HCT116 (cell line): ENCODE results near the gene THSD7B. TPM values are rescaled to one million over a fixed set of nuclear protein-coding genes. Genes with fewer than 3 reads are reported as not detected.

ENCODE experiments used
- ATAC-seq: fragments of 200-7000 bp; cut with Tn5 transposase; 2 replicates; pipeline ENCODE4 v1.9.1; 2020; ENCODE audit warnings: mild to moderate bottlenecking, moderate library complexity
- BruUV-seq: library from RNA; stranded (reverse); fragments of 400-500 nt; replicated peaks from 2 replicates; lab custom pipeline; 2021; lab: Mats Ljungman, UMichigan
- CTCF ChIA-PET: fragments of 300-600 bp; sonication (Branson Sonifier 250); formaldehyde crosslinking; loops from one replicate; lab custom pipeline; 2021; ENCODE audit warnings: antibody characterized with exemption; lab: Charles Lee
- POLR2A ChIA-PET: fragments of 300-600, 350-600 bp; sonication (Branson Sonifier 250); formaldehyde crosslinking; loops from one replicate; lab custom pipeline; 2021; ENCODE audit warnings: antibody characterized with exemption; lab: Charles Lee
- RAD21 ChIA-PET, 2 experiments: fragments of 300-600 bp; sonication (Branson Sonifier 250); formaldehyde crosslinking; loops; one replicate each; lab custom pipeline; 2023; ENCODE audit warnings: low total read pairs in 2 of 2; ENCODE audit not compliant: uncharacterized antibody in 2 of 2, unreplicated experiment in 2 of 2, low non-redundant PET in 1 of 2; lab: Charles Lee
- DNase-seq: peaks from one replicate; pipeline ENCODE4 v3.0.0-alpha.2; 2010; ENCODE audit warnings: low read depth, low spot score
- H2AFZ ChIP-seq: fragments of 200-600 bp; shearing (Covaris generic), sonication (generic); 2 replicates; pipeline ENCODE4 v1.6.1; 2017; ENCODE audit warnings: low read depth, mixed run types, mixed read lengths, antibody characterized with exemption, low read length; ENCODE audit not compliant: poor library complexity, severe bottlenecking
- H3K27ac ChIP-seq: 2 replicates; pipeline ENCODE4 v1.5.1; 2012; ENCODE audit warnings: low read depth, low read length
- H3K27me3 ChIP-seq: fragments of 200-600 bp; sonication (generic); 2 replicates; pipeline ENCODE4 v1.6.1; 2016; ENCODE audit warnings: mixed run types, low read length, mixed read lengths; ENCODE audit not compliant: insufficient read depth
- H3K36me3 ChIP-seq, 2 experiments: fragments of 200-500 bp in 1 of 2; fragments of 200-600 bp in 1 of 2; sonication (Bioruptor generic) in 1 of 2; sonication (generic) in 1 of 2; 2 replicates each; pipeline versions ENCODE4 v1.5.1 to v1.6.1; 2014 to 2016; ENCODE audit warnings: low read length in 2 of 2, inconsistent platforms in 1 of 2, mixed read lengths in 1 of 2, mixed run types in 1 of 2; ENCODE audit not compliant: insufficient read depth in 2 of 2, control insufficient read depth in 1 of 2
- H3K4me1 ChIP-seq, 2 experiments: fragments of 200-600 bp in 1 of 2; sonication (generic) in 1 of 2; 2 replicates each; pipeline versions ENCODE4 v1.5.1 to v1.6.1; 2012 to 2017; ENCODE audit warnings: low read length in 2 of 2, inconsistent platforms in 1 of 2, mild to moderate bottlenecking in 1 of 2, mixed read lengths in 1 of 2, mixed run types in 1 of 2, moderate library complexity in 1 of 2; ENCODE audit not compliant: insufficient read depth in 2 of 2, control insufficient read depth in 1 of 2
- H3K4me2 ChIP-seq: fragments of 200-600 bp; sonication (generic); 2 replicates; pipeline ENCODE4 v1.6.1; 2017; ENCODE audit warnings: mixed run types, low read length, mixed read lengths
- H3K4me3 ChIP-seq, 2 experiments: fragments of 200-600 bp in 1 of 2; sonication (generic) in 1 of 2; replicated peaks in 1 of 2; 2 replicates each; pipeline ENCODE4 v1.5.1; 2011 to 2016; ENCODE audit warnings: low read length in 2 of 2, control low read depth in 1 of 2, low read depth in 1 of 2, mild to moderate bottlenecking in 1 of 2, mixed read lengths in 1 of 2, mixed run types in 1 of 2
- H3K79me2 ChIP-seq: fragments of 200-600 bp; sonication (generic); 2 replicates; pipeline ENCODE4 v1.6.1; 2017; ENCODE audit warnings: mild to moderate bottlenecking, mixed run types, low read length, moderate library complexity, mixed read lengths; ENCODE audit not compliant: insufficient read depth
- H3K9ac ChIP-seq: fragments of 200-600 bp; sonication (generic); 2 replicates; pipeline ENCODE4 v1.6.1; 2016; ENCODE audit warnings: low read length, mixed read lengths
- H3K9me2 ChIP-seq: fragments of 200-600 bp; sonication (generic), shearing (Covaris generic); 2 replicates; pipeline ENCODE4 v1.6.1; 2017; ENCODE audit warnings: mixed run types, mild to moderate bottlenecking, moderate library complexity; ENCODE audit not compliant: insufficient read depth
- H3K9me3 ChIP-seq, 2 experiments: fragments of 200-500 bp in 1 of 2; fragments of 200-600 bp in 1 of 2; sonication (Bioruptor generic) in 1 of 2; sonication (generic) in 1 of 2; 2 replicates each; pipeline ENCODE4 v1.6.1; 2014 to 2017; ENCODE audit warnings: low read length in 2 of 2, mixed read lengths in 2 of 2, inconsistent platforms in 1 of 2, low read depth in 1 of 2, mild to moderate bottlenecking in 1 of 2, mixed run types in 1 of 2, moderate library complexity in 1 of 2; ENCODE audit not compliant: control insufficient read depth in 1 of 2, insufficient read depth in 1 of 2
- H4K20me1 ChIP-seq: fragments of 200-600 bp; sonication (generic), shearing (Covaris generic); 2 replicates; pipeline ENCODE4 v1.6.1; 2017; ENCODE audit warnings: mixed run types, mild to moderate bottlenecking, moderate library complexity; ENCODE audit not compliant: insufficient read depth
- CBX3 ChIP-seq: IDR thresholded peaks from 2 replicates; pipeline ENCODE4 v1.6.1; 2012; ENCODE audit warnings: low read depth
- CEBPB ChIP-seq: IDR thresholded peaks from 2 replicates; pipeline ENCODE4 v1.6.1; 2012; ENCODE audit warnings: low read depth
- CTCF ChIP-seq, 3 experiments: fragments of 200-600 bp in 1 of 3; sonication (generic) in 1 of 3; IDR thresholded peaks in 2 of 3; conservative IDR thresholded peaks in 1 of 3; 2 replicates each; pipeline ENCODE4 v1.5.1; 2012 to 2017; ENCODE audit warnings: low read depth in 2 of 3, low read length in 2 of 3, antibody characterized with exemption in 1 of 3, borderline replicate concordance in 1 of 3, control low read depth in 1 of 3, mild to moderate bottlenecking in 1 of 3, mixed read lengths in 1 of 3, mixed run types in 1 of 3, moderate library complexity in 1 of 3; ENCODE audit not compliant: insufficient read depth in 1 of 3
- EGR1 ChIP-seq: IDR thresholded peaks from 2 replicates; pipeline ENCODE4 v1.6.1; 2012; ENCODE audit warnings: low read depth
- EZH2phosphoT487 ChIP-seq: fragments of 200-600 bp; IDR thresholded peaks from 2 replicates; pipeline ENCODE4 v1.6.1; 2018; ENCODE audit warnings: antibody characterized with exemption, borderline replicate concordance
- FOSL1 ChIP-seq: IDR thresholded peaks from 2 replicates; pipeline ENCODE4 v1.6.1; 2012; ENCODE audit warnings: low read depth
- POLR2A ChIP-seq: IDR thresholded peaks from 2 replicates; pipeline ENCODE4 v1.7.0; 2011; ENCODE audit warnings: borderline replicate concordance; ENCODE audit not compliant: insufficient read depth, insufficient read length; ENCODE audit errors: extremely low read depth
- POLR2AphosphoS5 ChIP-seq: IDR thresholded peaks from 2 replicates; pipeline ENCODE4 v1.6.1; 2011; ENCODE audit warnings: mild to moderate bottlenecking, low read depth, low read length, moderate library complexity
- RAD21 ChIP-seq: IDR thresholded peaks from 2 replicates; pipeline ENCODE4 v1.6.1; 2012; ENCODE audit warnings: low read depth, mild to moderate bottlenecking
- SP1 ChIP-seq: IDR thresholded peaks from 2 replicates; pipeline ENCODE4 v1.6.1; 2012; ENCODE audit warnings: low read depth
- SRF ChIP-seq: IDR thresholded peaks from 2 replicates; pipeline ENCODE4 v1.6.1; 2012; ENCODE audit warnings: low read depth
- YY1 ChIP-seq: IDR thresholded peaks from 2 replicates; pipeline ENCODE4 v1.6.1; 2011; ENCODE audit warnings: low read length, low read depth, moderate library complexity, mild to moderate bottlenecking; ENCODE audit not compliant: insufficient replicate concordance; ENCODE audit errors: extremely low read depth
- ZFX ChIP-seq: fragments of 450-650 bp; IDR thresholded peaks from 2 replicates; pipeline ENCODE4 v1.6.1; 2017
- ZNF274 ChIP-seq: fragments of 200-500 bp; sonication (Bioruptor generic); IDR thresholded peaks from 2 replicates; pipeline ENCODE4 v1.6.1; 2014; ENCODE audit warnings: mild to moderate bottlenecking, low read depth, low read length, inconsistent platforms
- intact Hi-C: fragments of 100-400 bp; cut with micrococcal nuclease; formaldehyde crosslinking; loops from 2 replicates; pipeline ENCODE4 v1.10.0; 2022
- total RNA-seq: library from RNA; stranded (reverse); gene quantifications from one replicate; pipeline ENCODE4 v1.2.1, GENCODE V29; 2021; ENCODE audit not compliant: unreplicated experiment

The THSD7B gene
- total RNA-seq, 1 experiment from 2014 or later = not detected

GRCh38 chr2:137715731-137716191, 950.4 kb downstream of the THSD7B start:
- H3K9ac ChIP-seq = no peak overlapping the region
- no peaks in the 10 kb centered on the region for H3K9me3 ChIP-seq
- H3K4me2 ChIP-seq = no peak overlapping the region
- H2AFZ ChIP-seq = no peak overlapping the region
- no peak for TF ChIP-seq CBX3
- no peak for TF ChIP-seq SP1
- TF ChIP-seq ZNF274 = no peak
- TF ChIP-seq FOSL1 = no peak
- TF ChIP-seq EZH2phosphoT487 = no peak
- TF ChIP-seq POLR2AphosphoS5 = no peak
- no peak for TF ChIP-seq SRF
- TF ChIP-seq YY1 = no peak
- no peak for TF ChIP-seq CTCF (IDR thresholded peaks at IDR 0.05 in 2 of 3, conservative IDR thresholded peaks at IDR 0.05 in 1 of 3; ENCODE audit: borderline replicate concordance in 1 of 3, insufficient read depth in 1 of 3, low read depth in 2 of 3, low read length in 2 of 3)
- TF ChIP-seq CEBPB = no peak
- TF ChIP-seq POLR2A = no peak
- TF ChIP-seq EGR1 = no peak
- no peak for TF ChIP-seq RAD21
- TF ChIP-seq ZFX = no peak
- ChIA-PET CTCF (no interaction called here), POLR2A (no interaction called here), RAD21 (no interaction called here)
- H3K27ac ChIP-seq = no peak overlapping the region
- H4K20me1 ChIP-seq = no peaks in the 10 kb centered on the region
- DNase-seq (no peak), ATAC-seq (no peak)
- intact Hi-C loops = no loop called here
- H3K36me3 ChIP-seq = no peaks in the 10 kb centered on the region
- no peaks in the 10 kb centered on the region for H3K79me2 ChIP-seq
- no peak overlapping the region for H3K4me3 ChIP-seq
- no TSS peak for BruUV-seq
- no peaks in the 10 kb centered on the region for H3K4me1 ChIP-seq
- H3K27me3 ChIP-seq = no peaks in the 10 kb centered on the region
- H3K9me2 ChIP-seq = no peaks in the 10 kb centered on the region
